GM06990 (cell line): ENCODE data around the gene WDR26.
A peak's percentile ranks its signal among the peaks of the same experiment; 100 is the strongest.
"Not testable (repeated sequence)": the region's sequence is repeated elsewhere in the genome, so short reads cannot be mapped to it uniquely, and the experiment has no call there.

ENCODE experiments used
- DNase-seq: peaks from one replicate; pipeline ENCODE4 v3.0.0-alpha.2; 2011; ENCODE audit not compliant: insufficient read length; ENCODE audit errors: extremely low read depth
- H3K27me3 ChIP-seq: replicated peaks from 2 replicates; pipeline ENCODE4 v1.6.0; 2011; ENCODE audit warnings: low read length; ENCODE audit not compliant: control insufficient read depth, insufficient read depth
- H3K36me3 ChIP-seq: 2 replicates; pipeline ENCODE4 v1.5.1; 2011; ENCODE audit warnings: low read length; ENCODE audit not compliant: control insufficient read depth, insufficient read depth
- H3K4me3 ChIP-seq: replicated peaks from 2 replicates; pipeline ENCODE4 v1.5.1; 2011; ENCODE audit warnings: low read depth, mild to moderate bottlenecking, control low read depth, low read length
- TF ChIP-seq, protein P1 (sequence below): IDR thresholded peaks from 2 replicates; pipeline ENCODE4 v1.5.1; 2011; ENCODE audit warnings: low read length, control low read depth, mild to moderate bottlenecking, inconsistent platforms; ENCODE audit not compliant: insufficient read depth, poor library complexity, severe bottlenecking

The WDR26 gene

GRCh38 chr1:224434691-224435317 is at the start of gene WDR26:
Gene WDR26, minus strand, starts transcription at chr1:224434797.
- Histone ChIP-seq H3K4me3 (peak within 1 kb of the TSS; percentile 82), H3K36me3 (no peaks in the 10 kb centered on the region), H3K27me3 (no peaks in the 10 kb centered on the region)
- DNase-seq, result peak; percentile 80
- TF ChIP-seq, protein P1, sequence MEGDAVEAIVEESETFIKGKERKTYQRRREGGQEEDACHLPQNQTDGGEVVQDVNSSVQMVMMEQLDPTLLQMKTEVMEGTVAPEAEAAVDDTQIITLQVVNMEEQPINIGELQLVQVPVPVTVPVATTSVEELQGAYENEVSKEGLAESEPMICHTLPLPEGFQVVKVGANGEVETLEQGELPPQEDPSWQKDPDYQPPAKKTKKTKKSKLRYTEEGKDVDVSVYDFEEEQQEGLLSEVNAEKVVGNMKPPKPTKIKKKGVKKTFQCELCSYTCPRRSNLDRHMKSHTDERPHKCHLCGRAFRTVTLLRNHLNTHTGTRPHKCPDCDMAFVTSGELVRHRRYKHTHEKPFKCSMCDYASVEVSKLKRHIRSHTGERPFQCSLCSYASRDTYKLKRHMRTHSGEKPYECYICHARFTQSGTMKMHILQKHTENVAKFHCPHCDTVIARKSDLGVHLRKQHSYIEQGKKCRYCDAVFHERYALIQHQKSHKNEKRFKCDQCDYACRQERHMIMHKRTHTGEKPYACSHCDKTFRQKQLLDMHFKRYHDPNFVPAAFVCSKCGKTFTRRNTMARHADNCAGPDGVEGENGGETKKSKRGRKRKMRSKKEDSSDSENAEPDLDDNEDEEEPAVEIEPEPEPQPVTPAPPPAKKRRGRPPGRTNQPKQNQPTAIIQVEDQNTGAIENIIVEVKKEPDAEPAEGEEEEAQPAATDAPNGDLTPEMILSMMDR, result peak; percentile 15

GRCh38 chr1:224483206-224483605 is 48.6 kb upstream of the WDR26 start:
- H3K36me3 ChIP-seq, H3K27me3 ChIP-seq: not testable (repeated sequence)

GRCh38 chr1:224482619-224483018 is 48.0 kb upstream of the WDR26 start:
- no peak overlapping the region for H3K4me3 ChIP-seq
- TF ChIP-seq, protein P1, result no peak
- H3K27me3 ChIP-seq, result no peaks in the 10 kb centered on the region
- DNase-seq, result no peak
- no peaks in the 10 kb centered on the region for H3K36me3 ChIP-seq

More at GRCh38 chr1:224483206-224483605, 48.6 kb upstream of the WDR26 start:
- not testable (repeated sequence) for DNase-seq, H3K4me3 ChIP-seq

GRCh38 chr1:224481601-224482000 is 47.0 kb upstream of the WDR26 start:
- Histone ChIP-seq H3K4me3 (no peak overlapping the region), H3K27me3 (no peaks in the 10 kb centered on the region), H3K36me3 (no peaks in the 10 kb centered on the region)
- DNase-seq, result no peak
- TF ChIP-seq, protein P1, result no peak

DNA sequence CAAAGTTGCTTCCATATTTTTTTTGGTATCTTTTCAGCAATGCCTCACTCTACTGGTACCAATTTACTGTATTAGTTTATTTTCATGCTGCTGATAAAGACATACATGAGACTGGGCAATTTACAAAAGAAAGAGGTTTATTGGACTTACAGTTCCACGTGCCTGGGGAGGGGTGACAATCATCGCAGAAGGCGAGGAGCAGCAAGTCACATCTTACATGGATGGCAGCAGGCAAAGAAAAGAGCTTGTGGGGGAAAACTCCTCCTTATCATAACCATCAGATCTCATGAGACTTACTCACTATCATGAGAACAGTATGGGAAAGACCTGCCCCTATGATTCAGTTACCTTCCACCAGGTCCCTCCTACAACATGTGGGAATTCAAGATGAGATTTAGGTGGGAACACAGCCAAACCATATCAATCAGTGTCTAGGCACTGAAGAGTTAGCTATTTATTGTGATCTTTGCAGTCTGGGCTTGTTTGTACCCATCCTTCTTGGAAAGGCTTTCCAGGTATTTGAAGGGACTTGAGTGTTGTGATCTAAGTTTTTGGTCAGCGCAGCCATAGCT is 46.4 kb upstream of the WDR26 start:
- H3K36me3 ChIP-seq, H3K27me3 ChIP-seq, H3K4me3 ChIP-seq, DNase-seq: not testable (repeated sequence)

- not testable (repeated sequence) for DNase-seq, H3K4me3 ChIP-seq, H3K27me3 ChIP-seq
Observed at GRCh38 chr1:224480200-224480599, 45.6 kb upstream of the WDR26 start.

GRCh38 chr1:224472806-224473205 is 38.2 kb upstream of the WDR26 start:
- Histone ChIP-seq H3K27me3 (no peaks in the 10 kb centered on the region), H3K36me3 (no peaks in the 10 kb centered on the region), H3K4me3 (no peak overlapping the region)
- TF ChIP-seq, protein P1, result no peak
- no peak for DNase-seq

More at GRCh38 chr1:224480200-224480599, 45.6 kb upstream of the WDR26 start:
- H3K36me3 ChIP-seq, result not testable (repeated sequence)
